ENCODE measurements around the gene GPRC5B.

The GPRC5B gene

GRCh38 chr16:19871721-19872120 lies 12.9 kb downstream of the GPRC5B start:
- no peak for DNase-seq

- no peak for DNase-seq
These were observed 16.2 kb downstream of the GPRC5B start for GRCh38 chr16:19868421-19868820.

GRCh38 chr16:19864566-19864965 lies 20.1 kb downstream of the GPRC5B start:
- DNase-seq: no peak

- DNase-seq: no peak
These were observed 20.7 kb downstream of the GPRC5B start for GRCh38 chr16:19863990-19864389.

GRCh38 chr16:19861811-19862327 lies 22.8 kb downstream of the GPRC5B start:
- no peak for DNase-seq

GRCh38 chr16:19861133-19861532 lies 23.5 kb downstream of the GPRC5B start:
- no peak for DNase-seq

GRCh38 chr16:19860166-19861041 lies 24.2 kb downstream of the GPRC5B start:
- DNase-seq: no peak

- no peak for DNase-seq
These were observed 25.0 kb downstream of the GPRC5B start for GRCh38 chr16:19859603-19860002.

- no peak for DNase-seq
These were observed 25.5 kb downstream of the GPRC5B start for GRCh38 chr16:19859166-19859565.

- DNase-seq: peak; percentile 88
These were observed 26.2 kb downstream of the GPRC5B start for GRCh38 chr16:19858340-19859018.

GRCh38 chr16:19857593-19858339 lies 26.9 kb downstream of the GPRC5B start:
- DNase-seq: peak; percentile 88

- DNase-seq: no peak
These were observed 28.5 kb downstream of the GPRC5B start for GRCh38 chr16:19856120-19856519.

GRCh38 chr16:19854543-19854876 lies 30.1 kb downstream of the GPRC5B start:
- no peak for DNase-seq

GRCh38 chr16:19853742-19854542 lies 30.7 kb downstream of the GPRC5B start:
- DNase-seq: no peak

GRCh38 chr16:19853132-19853741 lies 31.4 kb downstream of the GPRC5B start:
- no peak for DNase-seq

- DNase-seq: no peak
These were observed 33.2 kb downstream of the GPRC5B start for GRCh38 chr16:19851476-19851875.

- no peak for DNase-seq
These were observed 34.4 kb downstream of the GPRC5B start for GRCh38 chr16:19850131-19850817.

- no peak for DNase-seq
These were observed 35.9 kb downstream of the GPRC5B start for GRCh38 chr16:19848756-19849155.

GRCh38 chr16:19846436-19846835 lies 38.2 kb downstream of the GPRC5B start:
- DNase-seq: no peak

- DNase-seq: no peak
These were observed 39.6 kb downstream of the GPRC5B start for GRCh38 chr16:19844945-19845641.

- no peak for DNase-seq
These were observed 41.3 kb downstream of the GPRC5B start for GRCh38 chr16:19843371-19843770.
